Umbilical cord (tissue), 2 donors: ENCODE results near the gene RNF112. TPM values are rescaled to one million over a fixed set of nuclear protein-coding genes. Genes with fewer than 3 reads are reported as not detected.
"Not testable (repeated sequence)": the region's sequence is repeated elsewhere in the genome, so short reads cannot be mapped to it uniquely, and the experiment has no call there.

Experiments used
- DNase-seq: peaks from one replicate; pipeline ENCODE4 v3.0.0-alpha.2; 2015; ENCODE audit warnings: low spot score
- total RNA-seq: library from RNA; depleted of rRNA; stranded (reverse); fragments of >200 nt; gene quantifications from one replicate; pipeline ENCODE4 v1.2.3, GENCODE V29; 2014; ENCODE audit warnings: low replicate concordance; ENCODE audit not compliant: insufficient read depth

Gene RNF112
- total RNA-seq, 1 donor from 2014 or later = 20.5 TPM

DNA sequence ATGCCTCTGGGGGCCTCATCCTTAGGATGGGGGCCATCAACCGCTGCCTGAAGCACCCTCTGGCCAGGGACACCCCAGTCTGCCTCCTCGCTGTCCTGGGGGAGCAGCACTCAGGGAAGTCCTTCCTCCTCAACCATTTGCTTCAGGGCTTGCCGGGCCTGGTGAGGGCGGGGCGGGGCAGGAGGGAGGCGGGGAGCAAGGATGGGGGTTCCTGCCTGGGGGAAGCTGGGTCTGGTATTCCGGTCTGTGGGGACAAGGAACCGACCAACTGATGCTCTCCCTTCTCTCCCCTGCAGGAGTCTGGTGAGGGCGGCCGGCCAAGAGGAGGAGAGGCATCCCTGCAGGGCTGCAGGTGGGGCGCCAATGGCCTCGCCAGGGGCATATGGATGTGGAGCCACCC is 2.0 kb downstream of the RNF112 start:
- DNase-seq = no peak

DNA sequence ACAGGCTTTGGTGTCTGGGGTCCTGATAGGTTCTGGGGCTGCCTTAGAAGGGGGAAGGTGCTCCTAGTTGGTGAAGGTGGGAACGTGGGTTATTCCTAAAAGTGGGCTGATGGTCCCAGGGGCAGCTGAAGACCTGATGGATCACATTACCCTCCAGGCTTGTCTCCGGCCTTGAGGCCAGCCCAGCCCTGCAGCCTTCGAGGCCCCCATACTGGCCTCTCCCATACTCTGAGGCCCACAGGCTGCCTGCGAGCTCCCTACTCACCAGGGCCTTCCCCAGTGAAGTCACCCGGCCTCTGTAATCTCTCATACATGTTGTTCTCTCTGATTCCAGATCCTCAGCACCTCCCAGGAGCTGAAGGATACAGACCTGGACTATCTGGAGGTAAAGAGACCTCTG is 2.7 kb downstream of the RNF112 start:
- DNase-seq = peak; percentile 73

DNA sequence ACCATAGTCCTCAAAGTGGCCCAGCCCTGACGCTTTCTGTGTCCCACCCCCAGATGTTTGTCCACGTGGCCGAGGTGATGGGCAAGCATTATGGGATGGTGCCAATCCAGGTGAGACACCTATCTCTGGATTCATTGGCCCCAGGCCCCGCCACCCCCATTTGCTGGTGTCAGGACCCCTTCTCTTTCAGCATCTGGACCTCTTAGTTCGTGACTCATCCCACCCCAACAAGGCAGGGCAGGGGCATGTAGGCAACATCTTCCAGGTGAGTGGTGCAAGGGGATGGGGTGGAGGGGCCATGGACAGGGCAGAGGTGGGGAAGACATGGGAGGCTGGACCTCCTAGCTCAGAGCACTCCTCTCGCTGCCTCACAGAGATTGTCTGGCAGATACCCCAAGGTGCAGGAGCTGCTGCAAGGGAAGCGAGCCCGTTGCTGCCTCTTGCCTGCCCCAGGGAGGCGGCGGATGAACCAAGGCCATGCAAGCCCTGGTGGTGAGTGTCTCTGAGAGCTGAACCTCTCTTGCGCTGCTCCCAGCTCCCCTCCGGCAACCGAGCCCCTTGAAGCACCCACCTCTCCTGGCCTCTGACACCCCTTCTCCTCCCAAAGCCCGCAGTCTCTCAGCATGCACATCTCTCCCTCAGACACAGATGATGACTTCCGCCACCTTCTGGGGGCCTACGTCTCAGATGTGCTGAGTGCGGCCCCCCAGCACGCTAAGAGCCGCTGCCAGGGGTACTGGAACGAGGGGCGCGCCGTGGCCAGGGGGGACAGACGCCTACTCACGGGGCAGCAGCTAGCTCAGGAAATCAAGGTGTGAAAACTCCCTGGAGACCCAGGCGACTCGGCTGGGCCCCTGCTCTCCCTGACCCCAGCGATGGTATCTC is 3.6 kb downstream of the RNF112 start:
- no peak for DNase-seq

DNA sequence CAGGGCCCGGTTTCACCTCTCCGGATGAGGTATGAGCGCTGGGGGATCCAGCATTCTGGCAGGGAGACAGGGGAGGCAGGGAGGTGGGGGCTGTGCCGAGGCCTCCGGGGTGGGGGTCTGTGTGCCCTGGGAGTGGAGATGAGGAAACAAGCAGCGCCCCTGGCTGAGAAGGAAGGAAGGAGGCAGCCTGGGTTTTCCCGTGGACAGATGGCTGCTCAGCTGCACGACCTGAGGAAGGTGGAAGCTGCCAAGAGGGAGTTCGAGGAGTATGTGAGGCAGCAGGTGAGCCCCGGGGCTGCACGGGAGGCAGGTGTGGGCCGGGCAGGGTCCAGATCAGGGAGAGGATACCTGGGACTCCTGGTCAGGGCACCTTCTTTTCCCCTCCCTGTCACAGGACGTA is 4.3 kb downstream of the RNF112 start:
- DNase-seq = no peak

DNA sequence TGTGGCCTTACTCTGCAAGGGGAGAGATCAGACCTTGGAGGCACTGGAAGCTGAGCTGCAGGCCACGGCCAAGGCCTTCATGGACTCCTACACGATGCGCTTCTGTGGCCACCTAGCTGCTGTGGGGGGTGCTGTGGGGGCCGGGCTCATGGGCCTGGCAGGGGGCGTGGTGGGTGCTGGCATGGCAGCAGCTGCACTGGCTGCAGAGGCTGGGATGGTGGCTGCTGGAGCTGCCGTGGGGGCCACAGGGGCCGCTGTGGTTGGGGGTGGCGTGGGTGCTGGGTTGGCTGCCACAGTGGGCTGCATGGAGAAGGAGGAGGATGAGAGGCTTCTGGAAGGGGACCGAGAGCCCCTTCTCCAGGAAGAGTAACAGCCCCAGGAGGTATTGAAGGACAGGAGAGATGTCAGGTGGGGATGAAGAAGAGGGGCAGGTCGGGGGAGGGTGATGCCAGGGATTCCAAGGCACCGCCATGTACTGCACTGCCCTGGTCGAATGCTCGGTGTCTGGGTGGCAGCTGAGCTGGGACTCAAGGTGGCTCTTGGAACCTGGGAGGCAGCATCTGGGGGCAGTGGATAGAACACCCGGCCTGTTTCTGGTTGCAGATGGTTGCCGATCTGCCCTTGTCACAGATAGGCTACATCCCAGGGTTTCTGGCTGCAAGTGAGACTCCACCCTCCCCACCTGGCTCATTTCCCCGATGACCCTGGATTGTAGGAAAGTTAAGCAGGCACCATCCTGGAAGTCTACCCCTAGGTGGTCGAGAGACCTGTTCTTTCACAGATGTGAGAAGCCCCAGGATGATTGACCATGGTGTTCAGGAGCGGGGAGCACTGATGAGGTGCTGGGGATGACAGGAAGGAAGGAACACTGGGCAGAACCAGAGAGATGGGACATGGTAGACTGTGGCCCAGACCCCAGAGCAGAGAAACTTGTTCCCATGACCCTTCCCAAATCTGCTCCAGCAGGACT is 5.1 kb downstream of the RNF112 start:
- DNase-seq = no peak

DNA sequence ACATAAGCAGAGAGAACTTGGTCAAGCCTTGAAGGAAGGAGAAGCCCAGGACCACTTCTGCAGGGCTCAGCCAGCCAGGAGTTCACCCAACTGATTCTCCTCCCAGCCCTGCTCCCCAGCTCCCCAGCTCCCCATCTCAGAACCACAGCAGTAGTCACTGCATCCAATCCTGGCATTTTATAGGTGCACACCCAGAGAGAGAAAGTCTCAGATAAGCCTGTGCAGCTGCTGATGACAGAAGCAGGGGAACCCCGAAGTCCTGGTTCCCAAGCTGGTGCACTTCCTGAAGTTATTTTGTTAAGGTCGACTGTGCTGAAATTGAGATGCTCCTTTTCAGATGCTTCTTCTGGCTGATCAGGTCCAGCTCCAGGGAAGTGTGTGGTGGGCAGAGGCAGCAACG is 6.6 kb downstream of the RNF112 start:
- peak; percentile 29 for DNase-seq

DNA sequence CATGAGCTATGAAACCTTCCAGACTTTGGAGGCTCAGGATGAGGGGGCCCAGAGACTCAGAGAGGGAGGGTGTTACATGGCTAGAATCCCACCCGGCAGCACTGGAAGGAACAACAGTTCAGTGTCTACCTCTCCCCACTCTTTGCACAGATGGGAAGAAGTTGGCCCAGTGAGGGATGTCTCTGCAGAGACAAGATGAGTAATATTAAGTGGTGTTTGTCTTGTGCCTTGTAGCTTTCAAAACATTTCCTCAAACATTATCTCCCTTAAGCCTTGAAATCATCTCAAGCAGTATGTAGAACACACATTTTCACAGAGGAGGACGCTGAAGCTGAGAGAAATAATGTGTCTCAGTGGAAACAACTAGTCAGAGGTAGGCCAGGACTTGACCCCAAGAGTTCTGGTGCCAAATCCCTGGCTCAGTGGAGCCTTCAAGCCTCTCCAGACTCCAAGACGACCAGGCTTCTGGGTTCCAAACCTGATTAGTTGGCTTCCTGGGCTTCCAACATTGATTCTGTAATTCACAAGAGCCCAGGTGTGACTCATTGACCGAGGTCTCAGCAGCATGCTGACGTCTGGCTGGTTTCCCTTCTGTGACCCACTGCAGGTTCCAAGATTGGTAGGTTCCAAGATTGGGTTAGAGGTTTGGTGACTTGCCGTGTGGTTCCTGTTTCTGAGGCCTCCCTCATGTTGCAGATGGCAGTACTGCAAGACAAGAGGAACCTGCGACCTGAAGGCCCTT is 7.4 kb downstream of the RNF112 start:
- peak; percentile 94 for DNase-seq

DNA sequence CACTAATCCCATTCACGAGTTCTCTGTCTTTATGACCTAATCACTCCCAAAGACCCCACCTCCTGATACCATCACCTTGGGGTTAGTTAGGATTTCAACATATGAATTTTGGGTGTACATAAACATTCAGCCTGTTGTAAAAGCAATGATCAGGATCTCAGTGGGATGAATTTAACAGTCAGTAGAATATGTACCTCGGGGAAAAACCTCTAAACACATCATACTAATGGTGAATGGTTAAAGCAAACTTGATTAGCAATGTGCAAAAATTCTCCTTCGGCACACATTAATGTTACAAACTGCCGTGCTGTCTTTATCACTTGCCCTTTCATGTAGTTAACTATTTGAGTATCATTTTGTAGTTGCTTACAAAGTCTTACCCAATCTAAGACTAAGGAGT is 10.2 kb downstream of the RNF112 start:
- DNase-seq = no peak

DNA sequence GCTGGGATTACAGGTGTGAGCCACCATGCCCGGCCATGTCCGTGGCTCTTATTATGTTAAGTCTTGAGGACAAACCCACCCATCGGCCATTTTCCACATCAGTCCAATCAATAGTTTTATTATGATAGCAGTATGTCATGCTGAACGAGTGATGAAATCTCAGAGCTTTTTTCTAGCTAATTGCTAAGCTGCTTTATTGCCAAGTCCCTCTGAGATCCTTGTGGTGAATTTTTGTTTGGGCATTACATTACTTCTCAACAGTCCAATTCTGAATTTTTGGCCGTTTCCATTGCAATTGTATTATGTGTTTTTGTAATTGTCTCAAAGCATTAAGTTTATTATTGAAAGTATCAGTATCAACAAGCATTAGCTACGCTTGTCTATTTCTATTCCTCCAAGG is 10.9 kb downstream of the RNF112 start:
- DNase-seq = no peak

DNA sequence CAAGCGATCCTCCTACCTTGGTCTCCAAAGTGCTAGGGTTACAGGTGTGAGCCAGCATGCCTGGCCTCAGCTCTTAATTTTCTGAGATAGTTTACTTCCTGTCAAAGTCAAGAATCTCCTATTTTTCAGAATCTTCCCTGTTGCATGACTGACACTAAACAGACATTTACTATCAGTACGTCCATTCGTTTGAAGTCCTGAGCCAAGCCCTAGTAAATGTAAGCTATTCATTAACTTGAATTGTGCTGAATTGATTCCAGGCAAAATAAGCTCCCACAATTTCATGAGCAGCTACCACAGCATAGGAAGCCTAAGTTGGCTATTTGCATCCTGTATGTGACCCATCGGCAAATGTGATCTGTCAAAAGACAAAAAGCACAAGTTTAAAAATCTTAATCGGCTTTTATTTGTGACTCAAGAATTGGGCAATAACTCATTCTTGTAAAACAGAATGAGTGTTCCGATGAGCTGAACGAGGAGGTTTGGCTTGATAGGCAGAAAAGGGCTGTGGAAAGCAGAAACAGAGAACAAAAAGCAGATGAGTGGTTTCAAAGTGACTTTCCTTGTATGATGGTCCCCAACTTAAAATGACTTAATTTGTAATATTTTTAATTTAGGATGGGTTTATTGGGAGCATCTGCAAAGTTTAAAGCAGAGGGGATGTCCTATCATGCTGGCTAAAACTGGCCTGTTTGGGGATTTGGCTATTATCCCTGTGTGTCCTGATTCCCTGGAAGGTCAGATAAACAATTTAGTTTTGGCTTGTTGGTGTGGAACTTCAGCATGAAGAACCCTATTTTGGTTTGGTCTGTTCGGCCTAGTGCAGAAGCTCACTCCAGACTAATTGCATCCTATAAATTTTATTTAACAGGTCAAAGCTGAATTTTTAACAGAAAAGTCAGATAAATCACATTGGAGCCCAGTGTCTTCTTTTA is 14.2 kb downstream of the RNF112 start:
- peak; percentile 84 for DNase-seq

DNA sequence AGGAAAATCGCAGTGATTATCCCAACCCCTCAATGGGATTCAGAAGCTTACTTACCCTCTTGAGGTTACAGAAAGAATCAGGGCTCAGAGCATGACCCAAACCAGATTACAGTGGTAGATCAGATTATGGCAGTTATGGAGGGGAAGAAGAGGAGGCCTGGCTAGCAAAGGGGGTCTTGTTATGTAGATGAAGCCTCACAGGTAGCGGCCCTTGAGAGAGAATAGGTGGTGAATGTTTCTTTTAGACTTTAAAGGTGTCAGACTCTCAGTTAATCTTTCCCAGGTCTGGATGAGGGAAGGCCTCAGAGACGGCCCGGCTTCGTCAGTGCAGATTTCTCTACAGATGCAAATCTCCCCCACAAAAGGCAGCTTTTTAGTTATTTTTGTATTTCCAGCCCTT is 15.6 kb downstream of the RNF112 start:
- DNase-seq = no peak

DNA sequence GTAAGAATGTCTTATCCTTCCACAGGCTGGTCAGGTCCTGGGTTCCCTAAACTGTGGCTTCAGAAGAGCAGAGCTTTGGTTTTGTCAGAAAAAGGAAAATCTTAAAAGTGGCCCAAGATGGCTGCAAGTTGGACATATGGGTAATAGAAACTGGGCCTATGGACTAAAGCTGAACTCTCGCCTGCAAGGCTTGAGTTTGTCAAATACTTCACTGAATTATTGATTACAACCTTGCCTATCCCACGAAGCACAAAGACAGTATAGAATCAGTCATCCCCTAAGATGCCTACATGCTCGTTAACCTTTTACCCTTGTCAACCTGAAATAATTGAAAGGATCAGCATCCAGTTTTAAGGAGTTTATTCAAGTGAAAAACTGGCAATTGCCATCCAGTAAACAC is 20.7 kb downstream of the RNF112 start:
- DNase-seq = no peak

DNA sequence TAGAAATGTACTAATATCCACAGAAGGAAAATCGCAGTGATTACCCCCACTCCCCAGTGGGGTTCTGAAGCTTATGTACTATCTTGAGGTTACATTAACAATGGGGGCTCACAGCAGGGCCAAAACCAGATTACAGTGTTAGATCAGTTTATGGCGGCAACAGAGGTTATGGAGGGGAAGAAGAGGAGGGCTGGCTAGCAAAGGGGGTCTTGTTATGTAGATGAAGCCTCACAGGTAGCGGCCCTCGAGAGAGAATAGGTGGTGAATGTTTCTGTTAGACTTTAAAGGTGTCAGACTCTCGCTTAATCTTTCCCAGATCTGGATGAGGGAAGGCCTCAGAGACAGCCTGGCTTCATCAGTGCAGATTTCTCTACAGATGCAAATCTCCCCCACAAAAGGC is 22.2 kb downstream of the RNF112 start:
- no peak for DNase-seq

DNA sequence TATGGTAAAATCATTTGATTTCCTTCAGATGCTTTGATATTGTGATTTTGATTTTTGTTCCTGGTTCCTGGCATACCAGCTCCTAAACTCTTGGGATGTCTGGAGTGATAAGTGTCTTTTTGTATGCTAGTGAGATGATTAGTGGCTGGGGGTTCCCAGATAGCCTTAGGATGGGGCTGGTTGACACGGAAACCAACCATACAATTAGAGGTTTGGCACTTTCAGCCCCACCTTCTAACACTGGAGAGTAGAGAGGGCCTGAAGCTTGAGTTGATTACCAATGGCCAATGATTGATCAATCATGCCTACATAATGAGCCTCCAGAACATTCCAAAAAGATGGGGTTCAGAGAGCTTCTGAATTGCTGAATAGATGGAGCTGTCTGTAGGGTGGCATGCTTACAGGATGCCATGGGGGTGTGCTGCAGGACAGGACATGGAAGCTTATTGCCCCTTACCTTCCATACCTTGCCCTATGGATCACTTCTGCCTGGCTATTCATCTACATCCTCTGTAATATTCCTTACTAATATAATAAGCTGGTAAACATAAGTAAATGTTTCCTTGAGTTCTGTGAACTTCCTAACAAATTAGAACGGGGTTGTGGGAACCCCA is 22.8 kb downstream of the RNF112 start:
- no peak for DNase-seq

DNA sequence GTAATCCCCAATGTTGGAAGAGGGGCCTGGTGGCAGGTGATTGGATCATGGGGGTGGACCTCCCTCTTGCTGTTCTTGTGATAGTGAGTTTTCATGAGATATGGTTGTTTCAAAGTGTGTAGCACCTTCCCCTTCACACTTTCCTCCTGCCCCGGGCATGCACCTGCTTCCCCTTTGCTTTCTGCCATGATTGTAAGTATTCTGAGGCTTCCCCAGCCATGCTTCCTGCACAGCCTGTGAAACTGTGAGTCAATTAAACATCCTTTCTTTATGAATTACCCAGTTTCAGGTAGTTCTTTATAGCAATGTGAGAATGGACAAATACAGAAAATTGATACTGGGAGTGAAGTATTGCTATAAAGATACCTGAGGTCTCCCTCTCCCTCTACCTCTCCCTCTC is 29.4 kb downstream of the RNF112 start:
- DNase-seq = no peak

DNA sequence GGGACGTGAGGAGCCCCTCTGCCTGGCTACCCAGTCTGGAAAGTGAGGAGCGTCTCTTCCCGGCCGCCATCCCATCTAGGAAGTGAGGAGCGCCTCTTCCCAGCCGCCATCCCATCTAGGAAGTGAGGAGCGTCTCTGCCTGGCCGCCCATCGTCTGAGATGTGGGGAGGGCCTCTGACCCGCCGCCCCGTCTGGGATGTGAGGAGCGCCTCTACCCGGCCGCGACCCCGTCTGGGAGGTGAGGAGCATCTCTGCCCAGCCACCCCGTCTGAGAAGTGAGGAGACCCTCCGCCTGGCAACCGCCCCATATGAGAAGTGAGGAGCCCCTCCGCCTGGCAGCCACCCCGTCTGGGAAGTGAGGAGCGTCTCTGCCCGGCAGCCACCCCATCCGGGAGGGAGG is 30.3 kb downstream of the RNF112 start:
- not testable (repeated sequence) for DNase-seq

DNA sequence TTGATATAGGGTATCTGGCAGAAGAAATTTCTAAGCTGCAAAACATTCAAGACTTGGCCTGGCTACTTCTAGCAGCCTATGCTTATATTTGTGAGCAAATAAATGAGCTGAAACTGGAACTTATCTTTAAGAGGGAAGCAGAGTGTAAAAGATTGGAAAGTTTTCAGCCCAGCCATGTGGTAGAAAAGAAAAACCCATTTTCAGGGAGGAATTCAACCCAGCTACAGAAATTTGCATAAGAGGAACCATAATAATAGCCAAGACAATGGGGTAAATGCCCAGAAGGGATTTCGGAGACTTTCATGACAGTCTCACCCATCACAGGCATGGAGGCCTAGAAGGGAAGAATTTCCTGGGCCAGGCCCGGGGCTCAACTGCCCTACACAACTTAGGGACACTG is 31.7 kb downstream of the RNF112 start:
- no peak for DNase-seq

DNA sequence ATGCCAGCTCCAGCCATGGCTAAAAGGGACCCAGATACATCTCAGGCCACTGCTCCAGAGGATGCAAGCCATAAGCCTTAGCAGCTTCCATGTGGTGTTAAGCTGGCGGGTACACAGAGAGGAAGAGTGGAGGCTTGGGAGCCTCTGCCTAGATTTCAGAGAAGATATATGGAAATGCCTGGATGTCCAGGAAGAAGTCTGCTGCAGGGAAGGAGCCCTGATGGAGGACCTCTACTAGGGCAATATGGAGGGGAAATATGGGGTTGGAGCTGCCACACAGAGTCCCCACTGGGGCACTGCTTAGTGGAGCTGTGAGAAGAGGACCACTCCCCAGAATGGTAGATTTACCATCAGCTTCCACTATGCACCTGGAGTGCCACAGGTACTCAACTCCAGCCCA is 32.1 kb downstream of the RNF112 start:
- DNase-seq = no peak

DNA sequence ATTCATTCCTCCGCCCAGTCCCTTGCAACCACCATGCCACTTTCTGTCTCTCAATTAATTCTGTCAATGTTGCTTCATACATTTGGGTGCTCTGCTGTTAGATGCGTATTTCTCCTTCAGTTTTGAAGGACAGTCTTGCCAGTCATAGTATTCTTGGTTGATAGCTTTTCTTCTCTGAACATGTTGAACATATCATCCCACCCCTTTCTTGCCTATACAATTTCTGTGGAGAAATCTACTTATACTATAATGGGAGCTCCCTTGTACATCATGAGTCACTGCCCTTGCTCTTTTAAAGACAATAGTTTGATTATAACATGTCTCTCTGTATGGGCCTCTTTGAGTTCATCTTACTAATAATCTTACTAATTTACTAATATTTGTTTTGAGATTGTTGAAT is 34.1 kb downstream of the RNF112 start:
- no peak for DNase-seq

DNA sequence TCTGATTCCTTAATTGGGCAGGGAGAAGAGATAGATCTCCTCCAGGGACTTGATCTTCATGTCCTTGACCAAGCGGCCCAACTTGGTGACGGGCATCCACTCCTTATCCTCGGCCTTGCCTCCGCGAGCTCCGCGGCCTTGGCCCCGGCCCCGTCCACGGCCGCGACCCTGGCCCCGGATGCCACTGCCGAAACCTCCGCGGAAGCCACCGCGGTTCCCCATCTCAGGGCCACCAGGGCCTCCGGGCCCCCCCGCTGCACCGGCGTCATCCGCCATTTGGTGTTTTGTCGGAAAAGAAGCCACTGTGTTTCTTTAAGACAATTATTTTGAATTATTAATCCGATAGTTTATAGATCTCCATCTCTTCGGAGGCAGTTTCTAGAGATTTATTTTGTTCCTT is 35.5 kb downstream of the RNF112 start:
- not testable (repeated sequence) for DNase-seq
